GM06990 (cell line): ENCODE data around the gene TTC6.

Experiments
- DNase-seq: peaks from one replicate; pipeline ENCODE4 v3.0.0-alpha.2; 2011; ENCODE audit not compliant: insufficient read length; ENCODE audit errors: extremely low read depth
- H3K27me3 ChIP-seq: replicated peaks from 2 replicates; pipeline ENCODE4 v1.6.0; 2011; ENCODE audit warnings: low read length; ENCODE audit not compliant: control insufficient read depth, insufficient read depth
- H3K36me3 ChIP-seq: 2 replicates; pipeline ENCODE4 v1.5.1; 2011; ENCODE audit warnings: low read length; ENCODE audit not compliant: control insufficient read depth, insufficient read depth
- H3K4me3 ChIP-seq: replicated peaks from 2 replicates; pipeline ENCODE4 v1.5.1; 2011; ENCODE audit warnings: low read depth, mild to moderate bottlenecking, control low read depth, low read length
- TF ChIP-seq, protein P1 (sequence below): IDR thresholded peaks from 2 replicates; pipeline ENCODE4 v1.5.1; 2011; ENCODE audit warnings: low read length, control low read depth, mild to moderate bottlenecking, inconsistent platforms; ENCODE audit not compliant: insufficient read depth, poor library complexity, severe bottlenecking

Gene TTC6

DNA sequence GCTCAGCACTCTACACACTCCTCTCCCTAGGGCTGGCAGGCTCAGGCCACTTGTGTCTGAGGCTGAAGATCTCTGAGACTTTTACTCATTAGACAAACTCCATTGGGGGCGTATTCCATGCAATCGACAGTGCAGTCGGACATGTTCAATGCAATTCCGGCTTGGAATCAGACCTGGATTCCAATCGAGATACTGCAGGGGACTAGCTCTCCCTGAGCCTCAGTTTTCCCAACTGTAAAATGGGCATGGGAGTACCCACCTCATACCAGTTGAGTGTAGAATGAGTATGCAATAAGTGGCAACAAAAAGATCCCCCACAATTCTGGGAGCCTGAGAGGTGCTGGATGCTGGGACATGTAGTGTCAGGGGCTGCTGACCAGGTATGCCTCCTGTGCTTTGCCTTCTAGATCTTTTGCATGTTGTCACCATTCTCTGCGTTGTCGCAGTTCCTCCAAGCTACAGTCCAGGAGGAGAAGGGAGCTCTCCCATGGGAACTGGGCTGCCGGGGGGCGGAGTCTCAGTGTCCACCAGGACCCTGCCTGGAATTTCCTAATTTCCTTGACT is 8.3 kb downstream of the TTC6 start:
- no peak for DNase-seq
- H3K27me3 ChIP-seq: no peaks in the 10 kb centered on the region
- no peaks in the 10 kb centered on the region for H3K36me3 ChIP-seq
- TF ChIP-seq, protein P1, sequence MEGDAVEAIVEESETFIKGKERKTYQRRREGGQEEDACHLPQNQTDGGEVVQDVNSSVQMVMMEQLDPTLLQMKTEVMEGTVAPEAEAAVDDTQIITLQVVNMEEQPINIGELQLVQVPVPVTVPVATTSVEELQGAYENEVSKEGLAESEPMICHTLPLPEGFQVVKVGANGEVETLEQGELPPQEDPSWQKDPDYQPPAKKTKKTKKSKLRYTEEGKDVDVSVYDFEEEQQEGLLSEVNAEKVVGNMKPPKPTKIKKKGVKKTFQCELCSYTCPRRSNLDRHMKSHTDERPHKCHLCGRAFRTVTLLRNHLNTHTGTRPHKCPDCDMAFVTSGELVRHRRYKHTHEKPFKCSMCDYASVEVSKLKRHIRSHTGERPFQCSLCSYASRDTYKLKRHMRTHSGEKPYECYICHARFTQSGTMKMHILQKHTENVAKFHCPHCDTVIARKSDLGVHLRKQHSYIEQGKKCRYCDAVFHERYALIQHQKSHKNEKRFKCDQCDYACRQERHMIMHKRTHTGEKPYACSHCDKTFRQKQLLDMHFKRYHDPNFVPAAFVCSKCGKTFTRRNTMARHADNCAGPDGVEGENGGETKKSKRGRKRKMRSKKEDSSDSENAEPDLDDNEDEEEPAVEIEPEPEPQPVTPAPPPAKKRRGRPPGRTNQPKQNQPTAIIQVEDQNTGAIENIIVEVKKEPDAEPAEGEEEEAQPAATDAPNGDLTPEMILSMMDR: no peak
- no peak overlapping the region for H3K4me3 ChIP-seq

DNA sequence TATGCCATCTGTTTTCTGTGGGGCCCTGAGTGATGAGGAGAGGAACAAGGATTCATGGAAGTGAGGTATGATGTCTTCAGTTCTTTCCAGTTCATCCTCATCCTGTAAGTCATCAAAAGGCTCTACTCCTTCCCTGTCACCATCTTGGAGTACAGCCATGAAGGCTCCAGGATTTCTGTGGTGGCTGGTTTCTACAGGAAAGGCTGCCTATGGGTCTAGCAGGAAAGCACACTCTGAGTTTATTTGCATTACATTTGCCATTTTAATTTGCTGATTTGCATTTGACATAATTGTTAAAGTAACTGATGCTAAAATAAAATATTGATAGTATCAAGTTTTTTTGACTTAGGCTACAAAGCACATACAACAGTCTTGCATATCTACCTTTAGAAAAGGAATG is 11.2 kb downstream of the TTC6 start:
- Histone ChIP-seq H3K4me3 (no peak overlapping the region), H3K36me3 (no peaks in the 10 kb centered on the region), H3K27me3 (no peaks in the 10 kb centered on the region)
- TF ChIP-seq, protein P1: no peak
- DNase-seq: no peak

DNA sequence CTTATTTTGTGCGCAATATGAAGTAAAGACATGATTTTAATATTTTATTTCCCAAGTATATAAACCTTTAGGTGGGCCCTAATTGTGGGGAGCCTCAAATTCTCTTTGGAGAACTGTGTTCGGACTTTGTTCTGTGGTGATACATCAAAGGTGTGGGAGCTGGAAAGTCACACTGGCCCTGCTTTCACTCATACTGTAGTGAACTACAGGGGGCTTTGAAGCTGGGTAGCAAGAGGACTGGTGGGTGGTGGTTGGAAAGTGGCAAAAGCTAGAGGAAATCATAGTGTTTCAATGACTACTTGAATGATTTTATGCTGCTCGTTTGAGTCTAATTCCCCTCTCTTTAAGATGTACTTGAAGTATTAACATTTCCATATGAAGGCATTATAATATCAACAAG is 13.2 kb downstream of the TTC6 start:
- Histone ChIP-seq H3K4me3 (no peak overlapping the region), H3K27me3 (no peaks in the 10 kb centered on the region), H3K36me3 (no peaks in the 10 kb centered on the region)
- no peak for DNase-seq
- TF ChIP-seq, protein P1: no peak

DNA sequence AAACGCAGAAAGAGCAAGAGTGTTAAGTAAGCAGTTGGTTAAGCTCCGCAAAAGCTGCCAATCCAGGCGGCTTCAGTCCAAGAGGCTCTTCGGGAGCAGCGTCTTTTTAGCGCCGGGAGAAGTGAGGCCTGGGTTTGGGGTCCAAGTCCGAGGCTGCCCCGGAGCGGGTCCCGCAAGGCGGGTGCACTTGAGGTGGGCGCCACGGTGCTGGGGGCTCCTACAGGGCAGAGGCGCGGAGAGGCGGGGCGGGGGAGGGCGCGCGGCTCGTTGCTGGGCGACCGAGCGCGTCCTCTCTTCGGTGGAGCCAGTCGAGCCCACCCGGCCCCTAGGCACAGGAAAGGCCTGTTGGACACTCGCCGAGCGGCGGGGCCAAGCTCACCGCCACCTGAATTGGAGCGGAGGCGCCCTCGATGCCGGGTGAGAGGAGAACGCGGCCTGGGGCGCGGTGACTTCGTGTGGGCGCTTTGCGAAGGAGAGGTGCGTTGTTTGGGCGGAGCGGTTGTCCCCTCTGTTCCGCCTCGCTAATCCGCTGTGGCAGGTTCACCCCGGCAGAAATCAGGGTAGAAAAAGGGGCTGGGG is 15.6 kb downstream of the TTC6 start:
- Histone ChIP-seq H3K36me3 (no peaks in the 10 kb centered on the region), H3K27me3 (no peaks in the 10 kb centered on the region), H3K4me3 (no peak overlapping the region)
- no peak for DNase-seq
- TF ChIP-seq, protein P1: no peak

DNA sequence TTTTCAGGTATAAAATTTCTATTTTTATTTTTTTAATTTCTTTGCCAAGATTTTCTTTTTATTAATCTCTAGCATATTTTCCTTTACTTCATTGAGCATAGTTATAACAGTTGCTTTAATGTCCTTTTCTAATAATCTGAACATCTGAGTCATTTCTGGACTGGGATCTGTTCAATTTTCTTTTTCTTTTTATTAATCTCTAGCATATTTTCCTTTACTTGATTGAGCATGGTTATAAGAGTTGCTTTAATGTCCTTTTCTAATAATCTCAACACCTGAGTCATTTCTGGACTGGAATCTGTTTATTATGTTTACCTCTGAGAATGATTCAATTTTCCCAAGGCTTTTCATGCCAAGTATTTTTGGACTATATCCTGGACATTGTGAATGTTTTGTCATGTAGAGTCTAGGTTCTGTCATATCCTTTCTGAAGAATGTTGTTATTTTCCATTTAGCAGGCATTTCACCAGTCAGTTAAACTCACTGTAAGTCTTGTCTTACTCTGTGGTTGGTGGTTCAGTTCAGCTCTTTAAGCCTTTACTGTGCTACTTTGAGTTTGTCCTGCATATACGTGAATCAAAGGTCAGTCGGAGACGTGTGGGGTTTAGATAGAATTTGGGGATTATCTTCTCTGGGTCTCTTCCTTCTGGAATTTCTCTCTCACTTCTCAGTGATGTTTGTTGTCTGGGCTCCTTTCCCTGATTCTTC is 20.3 kb downstream of the TTC6 start:
- TF ChIP-seq, protein P1: no peak
- no peak overlapping the region for H3K4me3 ChIP-seq
- no peaks in the 10 kb centered on the region for H3K36me3 ChIP-seq
- H3K27me3 ChIP-seq: no peaks in the 10 kb centered on the region
- DNase-seq: no peak

DNA sequence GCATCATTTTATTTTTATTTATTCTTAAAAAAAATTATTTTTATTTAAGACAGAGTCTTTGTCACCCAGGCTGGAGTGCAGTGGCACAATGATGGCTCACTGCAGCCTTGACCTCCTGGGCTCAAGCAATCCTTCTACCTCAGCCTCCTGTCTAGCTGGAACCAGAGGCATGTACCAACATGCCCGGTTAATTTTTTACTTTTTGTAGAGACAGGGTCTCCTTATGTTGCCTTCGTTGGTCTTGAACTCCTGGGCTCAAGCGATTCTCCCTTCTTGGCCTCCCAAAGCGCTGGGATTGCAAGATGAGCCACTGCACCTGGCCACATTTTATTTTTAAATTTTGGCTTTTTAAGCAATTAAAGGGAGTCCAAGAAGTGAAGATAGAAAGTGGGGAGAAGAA is 21.4 kb downstream of the TTC6 start:
- no peak overlapping the region for H3K4me3 ChIP-seq
- H3K36me3 ChIP-seq: no peaks in the 10 kb centered on the region
- TF ChIP-seq, protein P1: no peak
- no peak for DNase-seq
- H3K27me3 ChIP-seq: no peaks in the 10 kb centered on the region
